ENCODE results near the gene CFAP77.

CFAP77 gene

GRCh38 chr9:132586830-132587591 is 177.0 kb downstream of the CFAP77 start:
- TF ChIP-seq, protein P1, sequence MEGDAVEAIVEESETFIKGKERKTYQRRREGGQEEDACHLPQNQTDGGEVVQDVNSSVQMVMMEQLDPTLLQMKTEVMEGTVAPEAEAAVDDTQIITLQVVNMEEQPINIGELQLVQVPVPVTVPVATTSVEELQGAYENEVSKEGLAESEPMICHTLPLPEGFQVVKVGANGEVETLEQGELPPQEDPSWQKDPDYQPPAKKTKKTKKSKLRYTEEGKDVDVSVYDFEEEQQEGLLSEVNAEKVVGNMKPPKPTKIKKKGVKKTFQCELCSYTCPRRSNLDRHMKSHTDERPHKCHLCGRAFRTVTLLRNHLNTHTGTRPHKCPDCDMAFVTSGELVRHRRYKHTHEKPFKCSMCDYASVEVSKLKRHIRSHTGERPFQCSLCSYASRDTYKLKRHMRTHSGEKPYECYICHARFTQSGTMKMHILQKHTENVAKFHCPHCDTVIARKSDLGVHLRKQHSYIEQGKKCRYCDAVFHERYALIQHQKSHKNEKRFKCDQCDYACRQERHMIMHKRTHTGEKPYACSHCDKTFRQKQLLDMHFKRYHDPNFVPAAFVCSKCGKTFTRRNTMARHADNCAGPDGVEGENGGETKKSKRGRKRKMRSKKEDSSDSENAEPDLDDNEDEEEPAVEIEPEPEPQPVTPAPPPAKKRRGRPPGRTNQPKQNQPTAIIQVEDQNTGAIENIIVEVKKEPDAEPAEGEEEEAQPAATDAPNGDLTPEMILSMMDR (IDR thresholded peaks at IDR 0.05; ENCODE audit: low read depth, low read length): no peak
- DNase-seq (ENCODE audit: extremely low read depth, low read depth): no peak

GRCh38 chr9:132587592-132587955 is 177.6 kb downstream of the CFAP77 start:
- no peak for DNase-seq (ENCODE audit: extremely low read depth, low read depth)
- TF ChIP-seq, protein P1 (IDR thresholded peaks at IDR 0.05; ENCODE audit: low read depth, low read length): no peak

DNA sequence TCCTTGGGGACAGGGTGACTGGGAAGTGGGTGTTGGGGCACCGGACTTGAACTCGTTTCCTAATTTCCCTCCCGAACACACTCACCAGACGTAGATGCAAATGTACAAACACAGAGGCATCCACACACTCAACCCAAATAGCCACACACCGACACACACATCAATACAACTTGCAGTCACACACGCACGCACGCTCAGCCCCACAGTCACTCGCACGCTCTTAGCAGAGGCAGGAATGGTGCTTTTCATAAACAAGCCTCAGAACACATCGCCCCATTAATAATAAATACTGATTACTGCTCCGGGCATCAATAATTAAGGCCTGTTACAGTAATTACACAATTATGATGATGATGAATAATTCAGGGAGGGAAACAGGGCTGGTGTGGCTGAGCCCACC is 178.1 kb downstream of the CFAP77 start:
- TF ChIP-seq, protein P1 (IDR thresholded peaks at IDR 0.05; ENCODE audit: low read depth, low read length): no peak
- DNase-seq (ENCODE audit: extremely low read depth, low read depth): no peak

DNA sequence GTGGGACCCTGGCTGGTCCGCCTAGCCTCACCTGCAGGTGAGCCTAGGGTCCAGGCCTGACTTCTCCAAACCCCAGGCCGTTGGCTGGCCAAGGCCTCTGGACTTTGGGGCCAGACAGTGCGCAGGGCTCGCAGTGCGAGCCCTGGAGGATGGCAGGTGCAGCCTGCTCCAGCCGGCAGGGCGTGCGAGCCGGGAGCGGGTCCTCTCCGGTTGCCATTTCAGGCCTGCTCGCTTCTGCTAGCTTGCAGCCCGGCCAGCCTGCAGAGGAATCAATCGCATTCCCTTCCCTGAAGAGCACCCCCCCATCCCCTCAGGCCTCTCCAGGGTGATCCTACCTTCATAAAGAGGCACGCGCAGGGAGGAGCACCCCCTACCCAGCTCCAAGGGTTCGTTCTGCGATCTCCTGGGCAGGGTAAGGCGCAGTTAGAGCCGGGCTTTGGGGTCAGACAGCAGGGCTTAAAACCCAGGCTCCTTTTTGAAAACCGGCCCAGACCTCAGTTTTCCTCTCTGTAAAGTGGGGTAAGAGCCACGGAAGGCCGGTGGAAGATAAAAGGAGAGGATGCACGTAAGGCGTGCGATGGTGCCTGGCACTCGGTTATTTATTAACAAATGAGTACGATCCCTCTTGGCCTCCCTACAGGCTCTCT is 178.6 kb downstream of the CFAP77 start:
- TF ChIP-seq, protein P1 (IDR thresholded peaks at IDR 0.05; ENCODE audit: low read depth, low read length): no peak
- DNase-seq (ENCODE audit: extremely low read depth, low read depth): no peak

GRCh38 chr9:132589148-132590036 is 179.4 kb downstream of the CFAP77 start:
- no peak for DNase-seq (ENCODE audit: extremely low read depth, low read depth)
- TF ChIP-seq, protein P1 (IDR thresholded peaks at IDR 0.05; ENCODE audit: low read depth, low read length): no peak

- no peak for DNase-seq (ENCODE audit: extremely low read depth, low read depth)
- TF ChIP-seq, protein P1 (IDR thresholded peaks at IDR 0.05; ENCODE audit: low read depth, low read length): no peak
Measured at GRCh38 chr9:132590037-132590317, 180.0 kb downstream of the CFAP77 start.
